HL-60 (cell line): ENCODE data around the gene JPH3.

ENCODE experiments used
- CTCF ChIP-seq: IDR thresholded peaks from one replicate; pipeline ENCODE4 v1.5.1; 2011; ENCODE audit warnings: low read length, control low read depth, inconsistent platforms; ENCODE audit not compliant: insufficient read depth
- POLR2AphosphoS5 ChIP-seq: IDR thresholded peaks from 2 replicates; pipeline ENCODE4 v1.6.1; 2012; ENCODE audit warnings: low read depth
- REST ChIP-seq: IDR thresholded peaks from 2 replicates; pipeline ENCODE4 v1.6.1; 2012; ENCODE audit warnings: low read depth; ENCODE audit not compliant: insufficient replicate concordance

GRCh38 chr16:87634411-87634810 is 32.1 kb downstream of the JPH3 start:
- TF ChIP-seq CTCF (no peak), POLR2AphosphoS5 (no peak), REST (no peak)
